GM12874 (cell line): ENCODE results near the gene AFG1L.

Experiments
- TF ChIP-seq, protein P1 (sequence below): IDR thresholded peaks from 2 replicates; pipeline ENCODE4 v1.5.1; 2011; ENCODE audit warnings: low read depth, mild to moderate bottlenecking, control low read depth, low read length, moderate library complexity; ENCODE audit not compliant: insufficient read depth

AFG1L gene

GRCh38 chr6:108322728-108323127 is 27.9 kb downstream of the AFG1L start:
- TF ChIP-seq, protein P1, sequence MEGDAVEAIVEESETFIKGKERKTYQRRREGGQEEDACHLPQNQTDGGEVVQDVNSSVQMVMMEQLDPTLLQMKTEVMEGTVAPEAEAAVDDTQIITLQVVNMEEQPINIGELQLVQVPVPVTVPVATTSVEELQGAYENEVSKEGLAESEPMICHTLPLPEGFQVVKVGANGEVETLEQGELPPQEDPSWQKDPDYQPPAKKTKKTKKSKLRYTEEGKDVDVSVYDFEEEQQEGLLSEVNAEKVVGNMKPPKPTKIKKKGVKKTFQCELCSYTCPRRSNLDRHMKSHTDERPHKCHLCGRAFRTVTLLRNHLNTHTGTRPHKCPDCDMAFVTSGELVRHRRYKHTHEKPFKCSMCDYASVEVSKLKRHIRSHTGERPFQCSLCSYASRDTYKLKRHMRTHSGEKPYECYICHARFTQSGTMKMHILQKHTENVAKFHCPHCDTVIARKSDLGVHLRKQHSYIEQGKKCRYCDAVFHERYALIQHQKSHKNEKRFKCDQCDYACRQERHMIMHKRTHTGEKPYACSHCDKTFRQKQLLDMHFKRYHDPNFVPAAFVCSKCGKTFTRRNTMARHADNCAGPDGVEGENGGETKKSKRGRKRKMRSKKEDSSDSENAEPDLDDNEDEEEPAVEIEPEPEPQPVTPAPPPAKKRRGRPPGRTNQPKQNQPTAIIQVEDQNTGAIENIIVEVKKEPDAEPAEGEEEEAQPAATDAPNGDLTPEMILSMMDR, result no peak

GRCh38 chr6:108323710-108324466 is 29.0 kb downstream of the AFG1L start:
- TF ChIP-seq, protein P1, result no peak

- TF ChIP-seq, protein P1, result no peak
Measured at GRCh38 chr6:108330806-108331205, 36.0 kb downstream of the AFG1L start.

DNA sequence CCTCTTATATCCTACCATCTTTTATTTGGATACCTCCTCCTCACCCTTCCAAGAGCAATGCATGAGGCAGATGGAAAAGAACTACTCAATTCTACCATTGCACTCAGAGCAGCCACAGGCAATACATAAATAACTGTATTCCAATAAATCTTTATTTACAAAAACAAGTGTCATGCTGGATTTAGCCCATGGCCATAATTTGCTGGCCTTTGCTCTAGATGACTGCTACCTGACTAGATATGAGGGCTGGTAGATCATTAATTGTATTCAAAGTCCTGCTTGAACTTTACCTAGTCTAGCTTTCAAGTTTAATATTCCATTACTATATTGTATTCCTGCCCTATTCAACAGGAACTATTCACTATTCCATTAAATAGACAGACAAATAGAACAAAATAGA is 37.1 kb downstream of the AFG1L start:
- TF ChIP-seq, protein P1, result no peak

- TF ChIP-seq, protein P1, result no peak
Measured at GRCh38 chr6:108336971-108337370, 42.1 kb downstream of the AFG1L start.

DNA sequence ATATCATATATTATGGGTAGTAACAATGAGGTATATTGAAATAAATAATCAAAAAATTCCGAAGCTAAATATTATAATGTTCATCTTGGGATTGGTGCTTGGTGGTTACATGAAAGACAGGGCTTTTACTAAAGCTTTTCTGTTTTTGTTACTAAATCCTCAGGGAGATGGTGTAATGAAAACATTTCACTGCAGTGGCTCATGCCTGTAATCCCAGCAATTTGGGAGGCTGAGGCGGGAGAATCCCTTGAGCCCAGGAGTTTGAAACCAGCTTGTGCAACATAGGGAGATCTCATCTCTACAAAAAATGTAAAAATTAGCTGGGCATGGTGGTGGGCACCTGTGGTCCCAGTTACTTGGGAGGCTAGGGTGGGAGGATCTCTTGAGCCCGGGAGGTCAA is 42.9 kb downstream of the AFG1L start:
- TF ChIP-seq, protein P1, result no peak

DNA sequence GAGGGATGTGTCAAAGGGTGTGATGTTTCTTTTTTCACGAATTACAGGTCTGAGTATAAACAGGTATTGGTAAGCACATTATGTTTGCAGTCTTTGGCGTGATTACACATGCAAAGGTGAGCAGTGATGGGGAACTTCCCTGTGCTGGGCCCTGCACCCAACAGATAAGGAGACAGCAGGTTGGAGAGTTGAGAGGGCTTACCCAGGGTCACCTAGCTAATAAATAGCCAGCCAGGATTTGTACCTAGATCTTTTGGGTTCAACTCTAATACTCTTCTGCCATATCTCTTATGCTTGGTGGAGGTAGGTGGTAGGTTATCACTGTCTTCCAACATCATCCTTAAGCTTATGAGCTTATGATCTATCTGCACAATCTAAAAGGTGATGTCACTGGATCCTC is 46.5 kb downstream of the AFG1L start:
- TF ChIP-seq, protein P1, result no peak
